ENCODE results near the gene CAMSAP3.

CAMSAP3 gene

GRCh38 chr19:7611541-7612279 lies 16.0 kb downstream of the CAMSAP3 start:
- TF ChIP-seq, protein P1, sequence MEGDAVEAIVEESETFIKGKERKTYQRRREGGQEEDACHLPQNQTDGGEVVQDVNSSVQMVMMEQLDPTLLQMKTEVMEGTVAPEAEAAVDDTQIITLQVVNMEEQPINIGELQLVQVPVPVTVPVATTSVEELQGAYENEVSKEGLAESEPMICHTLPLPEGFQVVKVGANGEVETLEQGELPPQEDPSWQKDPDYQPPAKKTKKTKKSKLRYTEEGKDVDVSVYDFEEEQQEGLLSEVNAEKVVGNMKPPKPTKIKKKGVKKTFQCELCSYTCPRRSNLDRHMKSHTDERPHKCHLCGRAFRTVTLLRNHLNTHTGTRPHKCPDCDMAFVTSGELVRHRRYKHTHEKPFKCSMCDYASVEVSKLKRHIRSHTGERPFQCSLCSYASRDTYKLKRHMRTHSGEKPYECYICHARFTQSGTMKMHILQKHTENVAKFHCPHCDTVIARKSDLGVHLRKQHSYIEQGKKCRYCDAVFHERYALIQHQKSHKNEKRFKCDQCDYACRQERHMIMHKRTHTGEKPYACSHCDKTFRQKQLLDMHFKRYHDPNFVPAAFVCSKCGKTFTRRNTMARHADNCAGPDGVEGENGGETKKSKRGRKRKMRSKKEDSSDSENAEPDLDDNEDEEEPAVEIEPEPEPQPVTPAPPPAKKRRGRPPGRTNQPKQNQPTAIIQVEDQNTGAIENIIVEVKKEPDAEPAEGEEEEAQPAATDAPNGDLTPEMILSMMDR (IDR thresholded peaks at IDR 0.05; ENCODE audit: low read depth, low read length, missing control alignments): no peak
- H3K4me3 ChIP-seq (ENCODE audit: low read depth, low read length): no peak overlapping the region
- in situ Hi-C loops (cut with HindIII; ENCODE audit: low sequenced_read_pairs): no loop called here

GRCh38 chr19:7612282-7613274 lies 16.9 kb downstream of the CAMSAP3 start:
- H3K4me3 ChIP-seq (ENCODE audit: low read depth, low read length): no peak overlapping the region
- no peak for DNase-seq (ENCODE audit: low read depth)
- TF ChIP-seq, protein P1 (IDR thresholded peaks at IDR 0.05; ENCODE audit: low read depth, low read length, missing control alignments): no peak
- in situ Hi-C loops (cut with HindIII; ENCODE audit: low sequenced_read_pairs): no loop called here

More at GRCh38 chr19:7611541-7612279, 16.0 kb downstream of the CAMSAP3 start:
- no peak for DNase-seq (ENCODE audit: low read depth)

GRCh38 chr19:7614859-7615741 lies 19.4 kb downstream of the CAMSAP3 start:
- H3K4me3 ChIP-seq (ENCODE audit: low read depth, low read length): no peak overlapping the region
- TF ChIP-seq, protein P1 (IDR thresholded peaks at IDR 0.05; ENCODE audit: low read depth, low read length, missing control alignments): no peak
- in situ Hi-C loops (cut with HindIII; ENCODE audit: low sequenced_read_pairs): no loop called here
- no peak for DNase-seq (ENCODE audit: low read depth)

DNA sequence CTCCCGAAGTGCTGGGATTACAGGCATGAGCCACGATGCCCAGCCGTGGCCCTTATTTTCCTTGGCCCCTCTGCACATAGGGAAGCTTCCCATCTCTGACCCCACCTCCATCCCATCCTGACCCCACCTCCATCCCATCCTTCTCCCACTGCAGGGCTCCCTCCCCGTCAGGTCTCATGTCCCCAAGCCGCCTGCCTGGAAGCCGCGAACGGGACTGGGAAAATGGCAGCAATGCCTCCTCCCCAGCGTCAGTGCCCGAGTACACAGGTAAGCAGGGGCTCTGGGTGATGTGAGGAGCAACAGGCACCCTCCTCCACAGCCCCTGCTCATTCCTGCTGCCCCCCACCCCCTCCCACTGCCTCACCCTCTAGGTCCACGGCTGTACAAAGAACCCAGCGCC lies 21.5 kb downstream of the CAMSAP3 start:
- TF ChIP-seq, protein P1 (IDR thresholded peaks at IDR 0.05; ENCODE audit: low read depth, low read length, missing control alignments): no peak
- H3K4me3 ChIP-seq (ENCODE audit: low read depth, low read length): no peak overlapping the region
- no peak for DNase-seq (ENCODE audit: low read depth)
- in situ Hi-C loops (cut with HindIII; ENCODE audit: low sequenced_read_pairs): no loop called here

- DNase-seq (ENCODE audit: low read depth): no peak
- TF ChIP-seq, protein P1 (IDR thresholded peaks at IDR 0.05; ENCODE audit: low read depth, low read length, missing control alignments): no peak
- in situ Hi-C loops (cut with HindIII; ENCODE audit: low sequenced_read_pairs): no loop called here
- no peak overlapping the region for H3K4me3 ChIP-seq (ENCODE audit: low read depth, low read length)
Observed at GRCh38 chr19:7617735-7618134, 22.1 kb downstream of the CAMSAP3 start.

DNA sequence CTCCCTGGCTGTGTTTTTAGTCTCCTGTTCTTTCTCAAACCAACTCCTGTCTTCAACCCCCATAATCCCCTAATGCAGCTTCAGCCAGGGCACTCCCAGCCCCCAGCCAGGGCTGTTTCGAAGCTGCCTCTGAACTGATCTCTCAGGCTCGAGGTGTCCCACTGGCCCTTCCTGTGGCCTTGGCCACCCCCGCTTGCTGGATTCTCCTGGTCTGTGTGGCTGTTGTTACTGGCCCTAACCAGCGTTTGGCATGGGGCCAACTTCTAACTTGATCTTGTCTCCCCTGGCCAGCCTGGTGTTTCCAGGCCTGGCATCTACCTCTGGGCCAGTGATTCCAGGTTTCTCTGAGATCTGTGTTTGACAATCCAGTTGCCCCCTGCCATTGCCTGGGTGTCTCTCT lies 22.7 kb downstream of the CAMSAP3 start:
- no peak overlapping the region for H3K4me3 ChIP-seq (ENCODE audit: low read depth, low read length)
- TF ChIP-seq, protein P1 (IDR thresholded peaks at IDR 0.05; ENCODE audit: low read depth, low read length, missing control alignments): no peak
- no peak for DNase-seq (ENCODE audit: low read depth)
- in situ Hi-C loops (cut with HindIII; ENCODE audit: low sequenced_read_pairs): no loop called here
